Measurements from ENCODE around the gene CPE. TPM values are rescaled to one million over a fixed set of nuclear protein-coding genes. Genes with fewer than 3 reads are reported as not detected.
A peak's percentile ranks its signal among the peaks of the same experiment; 100 is the strongest.

CPE gene
- total RNA-seq, 3 donors from 2014 or later, result 106 to 129 (median 114) TPM

DNA sequence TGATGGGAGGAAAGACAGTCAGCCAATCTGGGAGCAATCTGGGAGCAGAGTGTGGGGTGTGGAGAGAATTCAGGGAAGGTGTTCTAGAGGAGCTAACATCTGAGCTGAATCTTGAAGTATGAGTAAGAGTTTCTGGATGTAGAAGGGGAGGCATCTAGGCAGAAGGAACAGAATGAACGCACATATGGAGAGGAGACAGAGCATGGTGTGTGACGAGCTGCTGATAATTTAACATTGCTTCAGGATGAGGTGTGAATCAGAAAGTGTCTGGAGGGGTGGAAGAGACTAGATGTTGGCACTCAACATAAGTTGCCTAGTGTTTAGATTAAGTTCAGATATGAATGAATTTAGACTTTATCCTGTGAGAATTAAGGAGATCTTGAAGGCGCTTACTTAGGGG is 58.9 kb downstream of the CPE start:
- no peak for TF ChIP-seq POLR2A (IDR thresholded peaks at IDR 0.05)
- no peak for TF ChIP-seq POLR2AphosphoS5 (IDR thresholded peaks at IDR 0.05)
- no peak for TF ChIP-seq CTCF (IDR thresholded peaks at IDR 0.05)
- H3K36me3 ChIP-seq, result no peaks in the 10 kb centered on the region
- H3K27me3 ChIP-seq, result no peaks in the 10 kb centered on the region
- H3K4me3 ChIP-seq, result no peak overlapping the region
- intact Hi-C loops (cut with DNase I; ENCODE audit: low total_unique reads), result no loop called here
- H3K27ac ChIP-seq, result no peak overlapping the region
- no peaks in the 10 kb centered on the region for H3K9me3 ChIP-seq
- peaks cover 0 to 7% of the 10 kb centered on the region in 2 donors for H3K4me1 ChIP-seq
- DNase-seq (ENCODE audit: low spot score in 2 of 2), result no peak

GRCh38 chr4:165439344-165439743 is 60.5 kb downstream of the CPE start:
- intact Hi-C loops (cut with DNase I; ENCODE audit: low total_unique reads), result no loop called here
- TF ChIP-seq POLR2AphosphoS5 (IDR thresholded peaks at IDR 0.05) (no peak), POLR2A (IDR thresholded peaks at IDR 0.05) (no peak), CTCF (IDR thresholded peaks at IDR 0.05) (no peak)

DNA sequence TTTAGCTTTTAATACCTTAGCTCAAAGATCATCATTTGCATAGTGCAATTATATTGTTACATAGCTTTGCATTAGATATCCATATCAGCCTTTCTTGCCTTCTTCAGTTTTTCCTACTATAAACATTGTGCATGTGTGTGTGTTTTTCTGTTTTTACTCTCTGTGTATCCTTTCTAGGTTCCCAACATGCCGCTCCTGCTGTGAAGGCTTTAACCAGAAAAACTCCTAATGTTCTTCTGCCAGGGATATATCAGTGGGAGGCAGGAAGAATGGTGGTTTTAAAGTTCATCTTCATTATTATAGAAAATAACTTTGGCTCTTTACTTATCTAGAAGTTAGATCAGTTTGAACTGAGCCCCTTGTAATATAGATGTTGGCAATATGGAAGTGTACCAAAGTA is 61.2 kb downstream of the CPE start:
- Histone ChIP-seq H3K27ac (peak overlapping the region; percentile 8 to 12), H3K4me1 (peaks cover 0 to 7% of the 10 kb centered on the region in 2 donors), H3K9me3 (no peaks in the 10 kb centered on the region), H3K27me3 (no peaks in the 10 kb centered on the region), H3K4me3 (no peak overlapping the region), H3K36me3 (no peaks in the 10 kb centered on the region)
- DNase-seq (ENCODE audit: low spot score in 2 of 2), result no peak
- intact Hi-C loops (cut with DNase I; ENCODE audit: low total_unique reads), result no loop called here
- TF ChIP-seq POLR2A (IDR thresholded peaks at IDR 0.05) (no peak), POLR2AphosphoS5 (IDR thresholded peaks at IDR 0.05) (no peak), CTCF (IDR thresholded peaks at IDR 0.05) (no peak)

More at GRCh38 chr4:165439344-165439743, 60.5 kb downstream of the CPE start:
- no peaks in the 10 kb centered on the region for H3K9me3 ChIP-seq
- no peaks in the 10 kb centered on the region for H3K27me3 ChIP-seq
- H3K27ac ChIP-seq, result no peak overlapping the region
- peaks cover 0 to 7% of the 10 kb centered on the region in 2 donors for H3K4me1 ChIP-seq
- no peaks in the 10 kb centered on the region for H3K36me3 ChIP-seq
- no peak overlapping the region for H3K4me3 ChIP-seq
- DNase-seq (ENCODE audit: low spot score in 2 of 2), result no peak

GRCh38 chr4:165440415-165441158 is 61.8 kb downstream of the CPE start:
- H3K27ac ChIP-seq, result peak overlapping the region; percentile 8 to 12
- peak overlapping the region in 2 of 3 donors; percentile 16 to 46 for H3K4me3 ChIP-seq
- intact Hi-C loops (cut with DNase I; ENCODE audit: low total_unique reads), result no loop called here
- H3K9me3 ChIP-seq, result no peaks in the 10 kb centered on the region
- peaks cover 0 to 7% of the 10 kb centered on the region in 2 donors for H3K4me1 ChIP-seq
- TF ChIP-seq POLR2A (IDR thresholded peaks at IDR 0.05) (no peak), CTCF (IDR thresholded peaks at IDR 0.05) (no peak), POLR2AphosphoS5 (IDR thresholded peaks at IDR 0.05) (no peak)
- no peaks in the 10 kb centered on the region for H3K36me3 ChIP-seq
- peak in 1 of 2 donors; percentile 26 for DNase-seq (ENCODE audit: low spot score in 2 of 2)
- no peaks in the 10 kb centered on the region for H3K27me3 ChIP-seq

- Histone ChIP-seq H3K4me1 (peaks cover 0 to 7% of the 10 kb centered on the region in 2 donors), H3K9me3 (no peaks in the 10 kb centered on the region), H3K27me3 (no peaks in the 10 kb centered on the region), H3K4me3 (no peak overlapping the region), H3K36me3 (no peaks in the 10 kb centered on the region), H3K27ac (peak overlapping the region in 1 of 2 donors; percentile 40)
- intact Hi-C loops (cut with DNase I; ENCODE audit: low total_unique reads), result no loop called here
- TF ChIP-seq POLR2AphosphoS5 (IDR thresholded peaks at IDR 0.05), result no peak
- DNase-seq (ENCODE audit: low spot score in 2 of 2), result no peak
Measured at GRCh38 chr4:165443276-165443675, 64.5 kb downstream of the CPE start.
